H1 (cell line): ENCODE measurements around the gene ARHGAP28. TPM values are rescaled to one million over a fixed set of nuclear protein-coding genes. Genes with fewer than 3 reads are reported as not detected.

Experiments
- CTCF ChIA-PET: fragments of 300-600 bp; sonication (Branson Sonifier 250); formaldehyde crosslinking; loops from one replicate; lab custom pipeline; 2021; ENCODE audit not compliant: partially characterized antibody; lab: Charles Lee
- POLR2A ChIA-PET: fragments of 300-600 bp; sonication (Branson Sonifier 250); formaldehyde crosslinking; loops from one replicate; lab custom pipeline; 2021; ENCODE audit warnings: inconsistent platforms; ENCODE audit not compliant: partially characterized antibody; lab: Charles Lee
- DNase-seq, 2 experiments: peaks; one replicate each; pipeline versions ENCODE4 v3.0.0 to v3.0.0-alpha.2; 2010 to 2022; ENCODE audit warnings: low spot score in 2 of 2, low read depth in 1 of 2, mixed read lengths in 1 of 2
- FAIRE-seq: peaks from 2 replicates; lab custom pipeline; 2011; peaks lifted over from hg19 to GRCh38; lab: Jason Lieb, UNC
- H2AFZ ChIP-seq: 2 replicates; pipeline ENCODE4 v1.8.1; 2012; ENCODE audit warnings: low read length, inconsistent platforms
- H2AK5ac ChIP-seq: 2 replicates; pipeline ENCODE4 v1.6.1; 2013; ENCODE audit warnings: low read depth, low read length
- H2BK120ac ChIP-seq: replicated peaks from 2 replicates; pipeline ENCODE3; 2013; ENCODE audit warnings: low read depth, low read length, inconsistent platforms
- H2BK12ac ChIP-seq: 2 replicates; pipeline ENCODE4 v1.6.1; 2013; ENCODE audit warnings: low read depth, low read length
- H2BK15ac ChIP-seq: 2 replicates; pipeline ENCODE4 v1.6.1; 2013; ENCODE audit warnings: low read length
- H2BK20ac ChIP-seq: 2 replicates; pipeline ENCODE4 v1.6.1; 2013; ENCODE audit warnings: low read length
- H2BK5ac ChIP-seq: 2 replicates; pipeline ENCODE4 v1.6.1; 2013; ENCODE audit warnings: low read depth, low read length
- H3K14ac ChIP-seq: 2 replicates; pipeline ENCODE4 v1.6.1; 2013; ENCODE audit warnings: inconsistent platforms; ENCODE audit not compliant: insufficient read length
- H3K18ac ChIP-seq: 2 replicates; pipeline ENCODE4 v1.6.1; 2013; ENCODE audit warnings: low read length; ENCODE audit errors: extremely low read depth
- H3K23ac ChIP-seq: 2 replicates; pipeline ENCODE4 v1.6.1; 2013; ENCODE audit warnings: inconsistent platforms; ENCODE audit not compliant: insufficient read length
- H3K23me2 ChIP-seq: 2 replicates; pipeline ENCODE4 v1.6.1; 2013; ENCODE audit warnings: low read depth, low read length
- H3K27ac ChIP-seq: 2 replicates; pipeline ENCODE4 v1.6.1; 2011; ENCODE audit warnings: low read depth, low read length, inconsistent platforms
- H3K27me3 ChIP-seq, 4 experiments: replicated peaks in 1 of 4; 1 replicate in 1 of 4; 2 replicates in 3 of 4; pipeline versions ENCODE4 v1.6.1 to v1.8.1; 2011 to 2013; ENCODE audit warnings: low read length in 3 of 4, mild to moderate bottlenecking in 3 of 4, inconsistent platforms in 2 of 4, mixed read lengths in 2 of 4, moderate library complexity in 1 of 4; ENCODE audit not compliant: control insufficient read depth in 3 of 4, insufficient read depth in 3 of 4; ENCODE audit errors: extremely low read depth in 1 of 4
- H3K36me3 ChIP-seq, 4 experiments: 2 replicates each; pipeline versions ENCODE4 v1.6.1 to v1.8.1; 2011 to 2013; ENCODE audit warnings: mild to moderate bottlenecking in 4 of 4, low read length in 3 of 4, moderate library complexity in 2 of 4, control low read depth in 1 of 4, inconsistent platforms in 1 of 4; ENCODE audit not compliant: insufficient read depth in 4 of 4, control insufficient read depth in 2 of 4
- H3K4ac ChIP-seq: replicated peaks from 2 replicates; pipeline ENCODE3; 2013; ENCODE audit warnings: low read length, low read depth, mixed read lengths, inconsistent platforms; ENCODE audit not compliant: insufficient read length
- H3K4me1 ChIP-seq, 4 experiments: replicated peaks in 1 of 4; 1 replicate in 1 of 4; 2 replicates in 3 of 4; pipeline versions ENCODE4 v1.6.1 to v1.8.1; 2011 to 2013; ENCODE audit warnings: low read length in 3 of 4, inconsistent platforms in 2 of 4, mixed read lengths in 1 of 4; ENCODE audit not compliant: insufficient read depth in 4 of 4, control insufficient read depth in 3 of 4
- H3K4me2 ChIP-seq, 2 experiments: 2 replicates each; pipeline versions ENCODE4 v1.6.1 to v1.8.1; 2011 to 2013; ENCODE audit warnings: low read depth in 2 of 2, low read length in 2 of 2, control low read depth in 1 of 2, inconsistent platforms in 1 of 2, mild to moderate bottlenecking in 1 of 2; ENCODE audit not compliant: insufficient read depth in 1 of 2
- H3K4me3 ChIP-seq, 4 experiments: fragments of 200-600, 300-600 bp in 1 of 4; sonication (generic), shearing (Covaris generic), sonication (Bioruptor Twin) in 1 of 4; 2 replicates each; pipeline versions ENCODE4 v1.5.1 to v1.8.1; 2011 to 2016; ENCODE audit warnings: low read length in 4 of 4, low read depth in 3 of 4, control low read depth in 2 of 4, inconsistent platforms in 2 of 4, mild to moderate bottlenecking in 2 of 4, mixed read lengths in 1 of 4, moderate library complexity in 1 of 4; ENCODE audit not compliant: insufficient read depth in 2 of 4; ENCODE audit errors: extremely low read depth in 1 of 4
- H3K56ac ChIP-seq: replicated peaks from 2 replicates; pipeline ENCODE3; 2013; ENCODE audit warnings: low read depth, mild to moderate bottlenecking, mixed read lengths, low read length, inconsistent platforms; ENCODE audit not compliant: insufficient read length
- H3K79me1 ChIP-seq: 2 replicates; pipeline ENCODE4 v1.6.1; 2013; ENCODE audit warnings: low read depth, low read length, control low read depth
- H3K79me2 ChIP-seq, 2 experiments: 2 replicates each; pipeline versions ENCODE4 v1.6.1 to v1.8.1; 2012 to 2013; ENCODE audit warnings: low read length in 2 of 2, mild to moderate bottlenecking in 2 of 2, inconsistent platforms in 1 of 2; ENCODE audit not compliant: insufficient read depth in 2 of 2, control insufficient read depth in 1 of 2
- H3K9ac ChIP-seq, 4 experiments: replicated peaks in 1 of 4; 1 replicate in 1 of 4; 2 replicates in 3 of 4; pipeline versions ENCODE4 v1.6.1 to v1.8.1; 2011 to 2013; ENCODE audit warnings: low read depth in 3 of 4, low read length in 3 of 4, control low read depth in 2 of 4, mild to moderate bottlenecking in 2 of 4, moderate library complexity in 2 of 4, inconsistent platforms in 1 of 4; ENCODE audit errors: extremely low read depth in 1 of 4
- H3K9me3 ChIP-seq, 2 experiments: 2 replicates each; pipeline versions ENCODE4 v1.6.1 to v1.8.1; 2012 to 2013; ENCODE audit warnings: mild to moderate bottlenecking in 2 of 2, moderate library complexity in 2 of 2, control low read depth in 1 of 2, inconsistent platforms in 1 of 2, low read depth in 1 of 2, low read length in 1 of 2, mixed read lengths in 1 of 2; ENCODE audit not compliant: insufficient read depth in 2 of 2
- H4K20me1 ChIP-seq, 2 experiments: replicated peaks in 1 of 2; 2 replicates each; pipeline versions ENCODE3 to v1.8.1; 2011 to 2013; ENCODE audit warnings: inconsistent platforms in 2 of 2, low read length in 2 of 2, mild to moderate bottlenecking in 1 of 2; ENCODE audit not compliant: insufficient read depth in 2 of 2, control insufficient read depth in 1 of 2
- H4K5ac ChIP-seq: 2 replicates; pipeline ENCODE4 v1.6.1; 2013; ENCODE audit warnings: low read length, low read depth, mixed read lengths, inconsistent platforms; ENCODE audit not compliant: insufficient read length
- H4K8ac ChIP-seq: 2 replicates; pipeline ENCODE4 v1.8.0; 2013; ENCODE audit warnings: mild to moderate bottlenecking, moderate library complexity, low read length, inconsistent platforms; ENCODE audit not compliant: insufficient read depth; ENCODE audit errors: extremely low read depth
- H4K91ac ChIP-seq: replicated peaks from 2 replicates; pipeline ENCODE3; 2013; ENCODE audit warnings: low read length, mixed read lengths, inconsistent platforms; ENCODE audit not compliant: insufficient read length
- EZH2 ChIP-seq: fragments of 200-600 bp; sonication (generic); IDR thresholded peaks from 2 replicates; pipeline ENCODE4 v1.7.1; 2012; ENCODE audit warnings: low read depth, mild to moderate bottlenecking, moderate library complexity, low read length, inconsistent platforms; ENCODE audit not compliant: severe bottlenecking
- FOSL1 ChIP-seq: IDR thresholded peaks from 2 replicates; pipeline ENCODE4 v1.6.1; 2011; ENCODE audit warnings: mild to moderate bottlenecking, low read depth, low read length, moderate library complexity; ENCODE audit not compliant: insufficient read depth
- JUND ChIP-seq: IDR thresholded peaks from 2 replicates; pipeline ENCODE4 v1.6.1; 2011; ENCODE audit warnings: mild to moderate bottlenecking, improper control_type of control experiment, low read length
- KDM4A ChIP-seq: IDR thresholded peaks from one replicate; pipeline ENCODE4 v1.7.1; 2012; ENCODE audit warnings: low read depth, mild to moderate bottlenecking, moderate library complexity, low read length, inconsistent platforms; ENCODE audit not compliant: severe bottlenecking
- MAFK ChIP-seq: IDR thresholded peaks from 2 replicates; pipeline ENCODE4 v1.6.1; 2012; ENCODE audit warnings: low read depth, mild to moderate bottlenecking, improper control_type of control experiment, low read length
- NANOG ChIP-seq: IDR thresholded peaks from 2 replicates; pipeline ENCODE4 v1.6.1; 2011; ENCODE audit warnings: low read length, low read depth, mild to moderate bottlenecking, inconsistent platforms; ENCODE audit not compliant: insufficient read depth, poor library complexity, severe bottlenecking
- POLR2AphosphoS5 ChIP-seq: IDR thresholded peaks from 2 replicates; pipeline ENCODE4 v1.6.1; 2011; ENCODE audit warnings: low read depth, low read length
- RNF2 ChIP-seq: fragments of 200-900, 300-1000 bp; sonication (generic); IDR thresholded peaks from 2 replicates; pipeline ENCODE4 v1.7.1; 2016; ENCODE audit warnings: borderline replicate concordance, low read depth, mild to moderate bottlenecking, antibody characterized with exemption, low read length; ENCODE audit not compliant: poor library complexity, severe bottlenecking; ENCODE audit errors: missing control alignments
- SP2 ChIP-seq: IDR thresholded peaks from 2 replicates; pipeline ENCODE4 v1.6.1; 2012; ENCODE audit warnings: mild to moderate bottlenecking, low read length, inconsistent platforms
- TAF7 ChIP-seq: optimal IDR thresholded peaks from 2 replicates; pipeline ENCODE3; 2011; ENCODE audit warnings: low read depth, mild to moderate bottlenecking, inconsistent platforms, low read length, moderate library complexity, borderline replicate concordance
- TBP ChIP-seq: IDR thresholded peaks from 2 replicates; pipeline ENCODE4 v1.6.1; 2011; ENCODE audit warnings: low read depth, low read length, improper control_type of control experiment
- YY1 ChIP-seq: IDR thresholded peaks from 2 replicates; pipeline ENCODE4 v1.6.1; 2011; ENCODE audit warnings: low read depth, mild to moderate bottlenecking, low read length
- WGBS, 2 experiments: shearing (Covaris generic) in 1 of 2; methylation state at CpG; one replicate each; pipeline versions ENCODE4 v1.1.6 to v1.1.7; 2013 to 2015; ENCODE audit warnings: low lambda C conversion rate in 2 of 2, mixed read lengths in 2 of 2, inconsistent platforms in 1 of 2, low coverage in 1 of 2, missing lambda C conversion rate in 1 of 2; ENCODE audit not compliant: insufficient replicate concordance in 2 of 2, insufficient coverage in 1 of 2, insufficient read length in 1 of 2; ENCODE audit errors: extremely low coverage in 1 of 2, missing lambda C conversion rate in 1 of 2; 5-methylcytosine and 5-hydroxymethylcytosine counted together
- polyA plus RNA-seq, 7 experiments: library from polyadenylated mRNA; depleted of rRNA in 3 of 7; stranded (reverse) in 5 of 7; unstranded in 2 of 7; fragments of >200 nt in 5 of 7; fragments of 200-250 nt in 2 of 7; gene quantifications; 1 replicate in 5 of 7; 2 replicates in 1 of 7; 4 replicates in 1 of 7; pipeline versions ENCODE4 v1.2.1 to v1.2.3, GENCODE V29; 2011 to 2013; ENCODE audit warnings: missing spikeins in 2 of 7, mixed read lengths in 2 of 7
- total RNA-seq: library from RNA; stranded (reverse); fragmentation: NEBNext Ultra II Directional; extraction: Animal tissue kit (Norgen Biotek cat#: 25700); gene quantifications from 2 replicates; pipeline ENCODE4 v1.2.1, GENCODE V29; 2021
- TF ChIP-seq, protein P1 (sequence below): IDR thresholded peaks from 2 replicates; pipeline ENCODE4 v1.6.1; 2012; ENCODE audit warnings: inconsistent platforms

ARHGAP28 gene
- total and polyA plus RNA-seq, 2 of the 8 experiments (the other 6 are each of a cell fraction or from before 2014, with no cell fraction given), result 2.9 to 14.4 TPM

GRCh38 chr18:6956999-6957398, 227.5 kb downstream of the ARHGAP28 start:
- WGBS, 2 experiments, result 94% methylated on average over 12 of the region's 12 CpGs; no CpG with 5 or more reads in 1 of the 2 experiments
- Histone ChIP-seq H3K9me3 (0 out of 4 replicates have a peak, but pooled peaks cover 0 to 10% of the 10 kb centered on the region in 2 experiments), H2BK12ac (no peak overlapping the region), H4K91ac (no peak overlapping the region), H2AK5ac (no peak overlapping the region), H3K56ac (no peak overlapping the region), H3K4ac (no peak overlapping the region), H2BK15ac (no peak overlapping the region), H3K4me2 (no peak overlapping the region), H3K4me1 (no peaks in the 10 kb centered on the region), H3K79me2 (no peaks in the 10 kb centered on the region), H3K4me3 (no peak overlapping the region), H3K18ac (no peak overlapping the region), H2AFZ (no peak overlapping the region), H3K27ac (no peak overlapping the region), H2BK5ac (no peak overlapping the region), H4K20me1 (peaks cover 2% of the 10 kb centered on the region in 2 experiments), H2BK20ac (no peak overlapping the region), H3K23ac (no peak overlapping the region), H4K5ac (no peak overlapping the region), H3K27me3 (no peaks in the 10 kb centered on the region), H3K9ac (0 out of 7 replicates have a peak overlapping the region, but pooled peaks of 1 of the 4 experiments have one; percentile 5), H2BK120ac (no peak overlapping the region), H3K14ac (no peak overlapping the region), H3K79me1 (no peaks in the 10 kb centered on the region), H4K8ac (no peak overlapping the region), H3K36me3 (peaks cover 10 to 46% (median 34%) of the 10 kb centered on the region in 4 experiments), H3K23me2 (0 out of 2 replicates have a peak, but pooled peaks cover 1% of the 10 kb centered on the region)
- ChIA-PET CTCF (interaction anchor here (0.6 to 2.0 kb wide), 2 partner anchors 32 to 221 kb away, joined by 3 to 7 read pairs; no protein-coding TSS in a partner anchor), POLR2A (interaction anchor here (0.6 kb wide), 1 partner anchor 259 kb away, joined by 3 read pairs; no protein-coding TSS in a partner anchor)
- FAIRE-seq (no peak), DNase-seq (no peak)
- TF ChIP-seq KDM4A (no peak), NANOG (no peak), SP2 (no peak), EZH2 (no peak), JUND (no peak), RNF2 (no peak), TAF7 (no peak), YY1 (no peak), TBP (no peak), MAFK (no peak), POLR2AphosphoS5 (no peak), FOSL1 (no peak)
- TF ChIP-seq, protein P1, sequence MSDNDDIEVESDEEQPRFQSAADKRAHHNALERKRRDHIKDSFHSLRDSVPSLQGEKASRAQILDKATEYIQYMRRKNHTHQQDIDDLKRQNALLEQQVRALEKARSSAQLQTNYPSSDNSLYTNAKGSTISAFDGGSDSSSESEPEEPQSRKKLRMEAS, result no peak
